Stimulated activated CD4-positive, alpha-beta T cell treated with anti-CD3 and anti-CD28 coated beads, Interleukin-15, amount 100 ng/mL, for 1 hour (primary cell): ENCODE data around the gene HGS.
A peak's percentile ranks its signal among the peaks of the same experiment; 100 is the strongest.

Experiments
- DNase-seq, 2 donors: peaks; one replicate each; pipeline ENCODE4 v3.0.0-alpha.2; 2020; ENCODE audit warnings: low read depth in 1 of 2, low spot score in 1 of 2

Gene HGS

DNA sequence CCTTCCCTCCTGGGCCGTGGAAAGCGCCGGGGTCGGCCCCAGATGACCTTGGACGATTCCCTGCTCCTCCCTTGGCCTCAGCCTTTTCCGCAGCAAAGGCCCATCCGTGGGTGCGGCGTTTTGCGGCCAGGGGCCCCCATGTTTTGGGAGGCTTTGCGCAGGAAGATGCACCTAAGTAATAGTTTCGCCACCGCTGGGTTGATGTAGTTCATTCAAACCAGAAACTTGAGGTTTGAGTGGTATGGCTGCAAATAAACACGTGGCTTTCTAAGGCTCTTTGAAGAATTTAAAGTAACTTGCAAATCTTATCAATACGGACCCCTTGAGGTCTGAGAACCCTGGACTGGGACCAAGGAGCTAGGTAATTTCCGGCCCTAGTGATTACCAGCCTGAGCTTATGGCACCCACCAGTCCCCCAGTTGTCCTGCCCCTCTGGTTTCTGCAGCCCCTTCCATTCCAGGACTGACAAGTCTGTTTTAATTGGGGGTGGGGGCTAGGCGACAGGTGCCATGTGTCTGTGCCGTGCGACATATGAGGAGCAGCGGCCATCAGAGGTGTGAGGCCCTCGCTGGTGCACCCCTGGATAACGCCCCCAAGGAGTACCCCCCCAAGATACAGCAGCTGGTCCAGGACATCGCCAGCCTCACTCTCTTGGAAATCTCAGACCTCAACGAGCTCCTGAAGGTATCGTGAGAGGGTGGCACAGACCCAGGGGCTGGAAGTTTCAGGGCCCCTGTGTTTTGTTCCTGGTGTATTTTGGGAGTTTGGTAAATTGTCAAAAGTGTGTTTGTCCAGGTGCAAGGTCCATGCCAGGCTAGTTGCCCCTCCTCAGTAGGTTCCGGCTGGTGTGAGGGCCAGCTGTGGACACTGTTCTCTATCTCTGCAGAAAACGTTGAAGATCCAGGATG, 20.2 kb downstream of the HGS start:
- no peak for DNase-seq

DNA sequence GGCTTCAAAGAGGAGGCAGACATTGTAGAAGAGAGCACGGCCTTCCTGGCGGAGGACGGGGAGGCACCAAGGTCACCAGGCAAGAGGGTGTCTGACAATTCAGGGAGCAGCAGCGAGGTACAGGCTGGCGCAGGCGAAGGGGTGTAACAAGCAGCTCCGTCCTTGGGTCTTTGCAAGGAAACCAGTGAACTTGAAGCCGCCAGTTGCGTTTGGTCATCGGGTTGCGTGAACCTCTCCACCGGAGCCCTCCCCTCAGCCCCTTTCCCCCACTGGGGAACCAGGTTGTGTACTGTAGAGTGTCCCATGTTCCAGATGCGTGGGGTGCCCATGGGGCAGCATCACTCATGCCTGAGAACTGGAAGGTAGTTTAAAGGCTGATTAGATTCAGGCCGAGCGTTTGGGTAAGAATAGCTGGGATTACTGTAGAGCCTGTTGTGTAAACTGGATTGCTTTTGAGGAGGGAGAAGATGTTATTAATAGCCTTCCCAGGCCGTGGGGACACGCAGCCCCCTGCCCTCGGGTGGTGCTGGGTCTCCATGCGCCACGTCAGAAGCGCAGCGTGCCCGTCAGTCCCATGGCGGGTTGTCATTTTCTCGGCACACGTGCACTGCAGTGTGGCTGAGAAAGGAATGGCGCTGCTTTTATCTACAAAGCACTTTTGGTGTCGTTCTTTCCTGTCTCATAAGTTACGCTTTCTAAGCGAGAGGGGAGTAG, 21.9 kb downstream of the HGS start:
- DNase-seq, result no peak

DNA sequence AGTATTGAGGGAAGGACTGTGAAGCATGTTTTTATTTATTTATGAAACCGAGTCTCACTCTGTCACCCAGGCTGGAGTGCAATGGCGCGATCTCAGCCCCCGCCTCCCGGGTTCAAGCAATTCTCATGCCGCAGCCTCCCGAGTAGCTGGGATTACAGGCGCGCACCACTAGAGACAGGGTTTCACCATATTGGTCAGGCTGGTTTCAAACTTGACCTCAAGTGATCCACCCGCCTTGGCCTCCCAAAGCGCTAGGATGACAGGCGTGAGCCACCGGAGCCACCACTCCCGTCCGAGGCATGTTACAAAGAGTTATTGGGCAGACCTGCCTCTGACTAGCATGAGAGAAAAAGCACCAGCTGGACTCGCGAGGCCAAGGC, 22.4 kb downstream of the HGS start:
- no peak for DNase-seq

DNA sequence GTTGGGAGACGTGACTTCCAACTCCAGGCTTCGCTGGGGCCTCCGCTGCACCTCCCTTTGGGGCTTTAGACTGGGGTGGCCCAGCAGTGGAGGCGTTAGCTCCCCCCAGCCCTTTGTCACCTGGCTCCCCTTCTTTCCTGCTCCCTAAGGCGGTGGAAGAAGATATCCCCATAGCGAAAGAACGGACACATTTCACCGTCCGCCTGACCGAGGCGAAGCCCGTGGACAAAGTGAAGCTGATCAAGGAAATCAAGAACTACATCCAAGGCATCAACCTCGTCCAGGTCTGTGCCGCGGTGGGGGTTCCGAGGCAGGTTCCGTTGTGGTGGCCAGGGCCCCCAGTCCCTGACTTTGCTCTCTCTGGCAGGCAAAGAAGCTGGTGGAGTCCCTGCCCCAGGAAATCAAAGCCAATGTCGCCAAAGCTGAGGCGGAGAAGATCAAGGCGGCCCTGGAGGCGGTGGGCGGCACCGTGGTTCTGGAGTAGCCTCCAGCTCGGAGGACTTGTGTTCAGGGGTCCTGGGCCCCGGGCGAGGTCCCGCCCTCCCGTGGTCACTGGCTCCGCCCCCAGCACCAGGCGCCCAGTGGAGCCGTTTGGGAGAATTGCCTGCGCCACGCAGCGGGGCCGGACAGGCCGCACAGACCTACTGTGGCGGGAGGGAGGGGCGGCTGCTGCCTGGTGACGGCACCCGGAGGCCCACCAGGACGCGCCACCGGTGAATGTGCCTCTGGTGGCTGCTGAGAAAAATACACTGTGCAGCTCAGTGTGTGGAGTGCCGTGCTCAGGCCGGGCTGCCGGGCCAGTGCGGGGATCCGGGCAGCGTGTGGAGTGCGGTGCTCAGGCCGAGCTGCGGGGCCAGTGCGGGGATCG, 23.2 kb downstream of the HGS start:
- DNase-seq, result no peak

DNA sequence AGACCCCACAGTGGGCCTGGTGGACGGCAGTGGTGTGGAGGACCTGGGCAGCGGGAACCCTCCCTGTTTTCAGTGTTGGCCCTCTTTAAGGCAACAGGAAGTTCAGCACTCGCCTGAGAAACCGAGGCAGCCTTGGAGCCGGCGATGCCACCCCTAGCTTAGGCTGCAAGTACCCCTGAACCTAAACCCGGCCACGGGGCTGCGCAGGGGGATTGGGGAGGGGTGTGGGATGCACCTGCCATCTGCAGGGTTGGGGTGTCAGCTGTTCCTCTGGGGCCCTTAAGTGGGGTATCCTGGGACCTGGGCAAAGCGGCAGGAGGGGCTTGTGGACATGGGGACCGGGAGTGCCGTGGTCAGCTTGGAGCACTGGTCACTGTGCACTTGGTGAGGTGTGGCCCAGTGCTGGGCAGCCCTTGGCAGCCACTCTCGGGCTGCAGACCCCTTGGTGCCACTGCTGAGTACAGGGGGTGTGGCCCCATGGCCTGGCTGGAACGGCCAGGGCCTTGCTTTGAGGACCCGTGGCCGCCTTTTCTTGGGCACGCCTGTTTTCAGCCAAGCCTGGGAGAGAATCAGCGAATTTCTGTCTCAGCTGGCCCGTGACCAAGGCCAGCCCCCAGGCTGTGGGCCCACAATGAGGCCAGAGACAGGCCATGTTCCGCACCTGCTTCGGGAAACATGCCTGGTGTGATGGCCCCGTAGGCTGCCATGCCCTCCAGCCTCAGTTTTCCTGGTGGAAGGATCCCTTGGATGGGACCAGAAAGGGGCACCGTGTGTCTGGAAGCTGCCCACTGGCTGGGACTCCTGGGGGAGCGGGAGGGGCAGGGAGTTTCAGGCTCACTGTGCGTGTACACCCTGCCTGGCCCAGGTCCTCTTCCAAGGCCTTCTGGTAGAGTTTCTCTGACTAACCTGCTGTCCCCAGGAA, 24.2 kb downstream of the HGS start:
- no peak for DNase-seq

DNA sequence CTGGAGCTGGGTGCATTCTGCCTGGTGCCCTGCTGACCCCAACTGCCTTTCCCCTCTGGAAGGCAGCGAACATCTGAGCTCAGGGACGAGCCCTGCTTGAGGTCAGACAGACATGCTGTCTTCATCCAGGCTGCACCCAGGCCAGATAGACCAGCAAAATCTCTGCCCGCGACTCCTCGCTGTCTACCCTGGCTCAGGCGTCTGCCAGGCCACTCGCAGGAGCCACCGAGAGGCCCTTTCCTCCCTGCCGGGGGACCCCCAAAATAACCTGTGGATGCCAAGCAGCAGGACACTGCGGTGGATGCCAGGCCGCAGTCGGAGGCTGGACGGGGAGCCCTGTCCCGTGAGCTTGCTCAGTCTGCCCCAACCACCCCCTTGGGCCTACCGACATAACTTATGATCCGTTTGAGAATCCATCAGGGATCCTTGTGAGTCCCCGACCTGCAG, 25.0 kb downstream of the HGS start:
- DNase-seq, result no peak

DNA sequence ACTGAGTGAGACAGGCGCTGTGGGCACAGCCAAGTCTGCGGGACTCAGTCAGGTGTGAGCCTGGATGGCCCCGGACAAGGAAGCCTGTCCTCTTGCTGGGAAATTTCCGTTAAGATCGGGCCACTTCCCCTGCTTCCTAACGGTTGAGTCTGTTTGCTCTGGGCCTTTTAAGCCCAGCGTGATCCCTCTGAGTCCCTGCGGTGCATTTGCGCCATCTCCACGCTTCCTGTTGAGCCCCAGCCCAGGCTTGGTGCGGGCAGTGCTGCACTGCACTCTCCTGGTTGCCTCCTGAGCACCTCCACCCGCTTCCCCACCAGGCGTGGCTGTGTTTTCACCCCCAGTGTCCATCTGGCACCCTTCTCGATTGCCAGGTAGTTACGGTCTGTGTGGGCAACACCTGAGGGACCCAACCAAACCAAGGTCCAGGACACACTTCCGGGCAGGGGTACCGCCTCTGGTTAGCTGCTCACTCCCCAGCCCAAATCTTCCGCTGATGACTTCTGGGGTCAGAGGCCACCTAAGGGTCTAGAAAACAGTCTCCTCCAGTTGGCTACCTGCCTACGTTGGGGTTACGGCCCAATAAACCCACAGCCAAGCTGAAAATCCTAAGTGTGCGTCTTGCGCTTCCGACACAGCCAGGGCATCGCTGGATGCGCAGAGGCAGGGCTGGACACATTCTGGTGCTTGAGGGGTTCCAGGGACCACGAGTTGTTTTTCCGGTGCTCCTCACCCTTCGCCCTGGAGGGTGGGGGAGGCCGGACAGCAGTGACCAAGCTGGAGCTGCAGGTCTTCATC, 26.9 kb downstream of the HGS start:
- no peak for DNase-seq

DNA sequence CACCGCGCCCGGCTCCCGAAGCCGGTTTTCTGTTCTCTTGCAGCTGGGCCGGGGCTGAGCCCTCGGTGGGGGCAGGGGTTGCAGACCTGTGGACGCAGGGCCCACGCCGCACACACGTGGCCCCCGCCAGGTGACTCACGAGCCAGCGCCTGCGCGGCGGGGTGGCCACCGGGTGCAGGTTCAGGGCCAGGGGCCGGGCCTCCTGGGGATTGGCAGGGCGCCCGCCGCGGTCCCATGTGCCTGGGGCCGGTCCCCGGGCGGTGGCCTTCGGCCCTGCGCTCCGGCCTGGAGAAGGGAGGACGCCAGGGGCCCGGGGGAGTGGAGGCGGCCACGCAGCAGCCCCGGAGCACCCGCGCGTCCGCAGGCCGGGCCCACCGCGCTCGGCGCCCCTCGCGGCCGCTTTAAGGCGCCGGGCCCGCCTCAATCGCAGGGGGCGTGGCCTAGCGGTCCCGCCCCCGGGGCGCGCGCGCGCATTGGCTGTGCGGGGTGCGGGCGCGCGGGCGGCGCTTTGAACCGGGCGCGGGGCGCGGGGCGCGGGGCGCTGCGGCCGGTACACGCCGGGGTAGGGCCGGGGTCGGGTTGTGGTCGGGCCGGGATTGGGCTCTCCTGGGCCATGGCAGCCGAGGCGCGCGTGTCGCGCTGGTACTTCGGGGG, 28.1 kb downstream of the HGS start, which contains the start of gene SLC25A10:
TSS of gene SLC25A10 (plus strand) at position 471 of the 654 bp plus-strand sequence. CDS start at position 614, 143 bp downstream.
- peak; percentile 59 to 76 for DNase-seq

DNA sequence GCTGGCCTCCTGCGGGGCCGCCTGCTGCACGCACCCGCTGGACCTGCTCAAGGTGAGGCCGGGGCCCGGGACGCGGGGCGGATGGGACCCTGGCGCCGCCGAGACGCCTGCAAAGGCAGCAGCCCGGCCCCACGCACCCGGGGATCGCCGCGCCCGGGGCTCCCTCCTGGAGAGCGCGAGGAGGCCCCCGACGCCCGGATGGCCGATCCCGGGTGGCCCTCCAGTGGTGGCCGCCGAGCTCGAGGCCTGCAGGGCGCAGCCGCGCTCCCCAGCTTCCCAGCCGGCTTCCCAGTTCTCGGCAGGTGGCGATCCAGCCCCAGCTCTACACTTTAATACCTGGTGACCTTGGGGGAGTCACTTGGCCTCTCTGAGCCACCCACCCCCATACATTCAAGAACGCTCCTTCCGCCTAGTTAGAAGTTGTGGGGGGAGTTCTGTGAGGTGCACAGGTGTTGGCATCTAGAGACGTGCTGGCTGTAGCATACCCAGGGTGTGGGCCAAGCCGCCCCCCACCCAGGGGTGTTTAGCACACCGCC, 28.7 kb downstream of the HGS start:
- DNase-seq, result no peak

DNA sequence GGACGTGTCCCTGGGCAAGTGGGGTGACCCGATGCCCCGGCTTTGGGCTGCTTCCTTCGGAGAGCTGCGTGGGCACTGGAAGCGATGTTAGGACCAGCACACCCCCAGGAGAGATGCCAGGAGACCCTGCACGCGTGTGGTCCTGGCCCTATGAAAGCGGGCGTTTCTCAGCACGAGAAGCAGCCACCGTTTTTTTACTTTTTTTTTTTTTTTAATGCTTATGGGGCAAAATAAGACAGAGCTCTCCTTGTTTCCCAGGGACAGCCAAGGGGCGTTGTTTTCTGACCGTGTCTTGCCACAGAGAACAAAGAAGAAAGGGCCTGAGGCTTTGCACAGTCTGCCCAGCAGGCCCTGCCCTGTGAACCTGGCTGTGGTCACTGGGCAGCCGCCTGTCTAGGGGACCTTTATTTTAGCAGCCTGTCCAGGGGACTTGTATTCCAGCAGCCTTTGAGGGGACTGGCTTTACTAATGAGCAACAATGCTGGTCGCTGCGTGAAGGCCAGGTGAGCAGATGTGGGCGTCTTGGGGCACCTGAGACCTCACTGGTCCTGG, 29.3 kb downstream of the HGS start:
- no peak for DNase-seq

DNA sequence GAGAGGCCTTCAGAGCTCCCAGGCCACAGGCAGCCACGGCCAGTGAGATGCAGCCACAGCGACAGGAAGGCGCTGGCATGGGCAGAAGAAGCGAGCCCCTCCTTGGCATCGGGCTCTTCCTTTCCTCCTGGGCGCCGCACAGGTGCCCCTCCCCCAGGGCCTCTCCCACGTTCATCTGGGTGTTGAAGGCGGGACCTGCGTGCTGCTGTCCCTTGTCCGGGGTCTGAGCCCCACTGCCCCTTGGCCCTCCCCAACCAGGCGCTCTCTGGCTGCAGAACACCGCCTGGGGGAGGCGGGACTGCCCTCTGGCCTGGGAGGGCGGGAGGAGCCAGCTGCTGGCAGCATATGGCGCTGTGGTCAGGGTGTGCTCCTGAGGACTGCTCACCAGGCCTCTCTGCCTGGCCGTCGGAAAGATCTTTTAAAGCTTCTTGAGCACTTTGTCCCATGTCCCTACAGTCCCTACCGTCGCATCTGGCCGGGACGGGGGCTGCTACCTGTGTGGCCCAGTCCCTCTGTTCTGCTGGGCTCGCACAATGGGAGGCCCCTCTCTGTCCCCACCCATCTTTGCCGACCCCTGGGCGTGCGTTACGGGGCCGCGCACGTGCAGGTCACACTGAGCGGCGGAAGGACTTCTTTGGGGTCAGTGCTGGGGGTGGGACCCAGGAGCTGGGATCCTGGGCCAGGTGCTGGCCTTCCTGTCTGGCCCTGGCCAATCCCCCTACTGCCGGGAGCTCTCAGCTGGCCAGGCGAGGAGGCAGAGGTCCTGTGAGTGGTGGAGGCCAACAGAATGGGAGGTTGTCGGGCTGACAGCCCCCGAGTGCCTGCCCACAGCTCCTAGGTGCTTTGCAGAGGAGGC, 30.0 kb downstream of the HGS start:
- DNase-seq, result no peak

DNA sequence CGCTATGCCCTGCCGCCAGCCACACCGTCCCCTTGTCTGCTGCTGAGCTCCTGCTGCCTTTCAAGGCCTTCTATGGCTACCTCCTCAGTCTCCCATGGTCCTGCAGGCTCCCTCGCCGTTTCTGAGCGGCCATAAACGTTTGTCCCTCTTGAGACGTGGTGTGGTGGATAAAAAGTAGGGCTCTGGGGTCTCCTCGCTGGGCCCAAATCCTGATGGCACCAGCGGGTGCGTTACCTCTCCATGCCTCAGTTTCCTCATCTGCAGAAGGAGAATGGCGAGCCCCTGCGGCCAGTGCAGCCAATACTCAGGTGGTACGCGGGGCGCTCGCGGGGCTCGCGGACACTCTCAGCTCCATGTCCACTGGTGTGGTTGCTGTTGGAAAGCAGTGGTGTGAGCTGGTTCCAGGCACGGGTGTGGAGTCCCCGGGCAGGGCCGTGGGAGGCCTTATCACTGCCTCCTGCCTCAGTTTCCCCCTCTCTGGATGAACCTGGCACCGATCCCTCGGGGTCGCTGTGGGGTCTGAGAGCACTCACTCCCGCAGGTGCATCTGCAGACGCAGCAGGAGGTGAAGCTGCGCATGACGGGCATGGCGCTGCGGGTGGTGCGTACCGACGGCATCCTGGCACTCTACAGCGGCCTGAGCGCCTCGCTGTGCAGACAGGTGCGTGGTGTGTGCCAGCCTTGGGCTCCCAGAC, 30.7 kb downstream of the HGS start:
- DNase-seq, result no peak

DNA sequence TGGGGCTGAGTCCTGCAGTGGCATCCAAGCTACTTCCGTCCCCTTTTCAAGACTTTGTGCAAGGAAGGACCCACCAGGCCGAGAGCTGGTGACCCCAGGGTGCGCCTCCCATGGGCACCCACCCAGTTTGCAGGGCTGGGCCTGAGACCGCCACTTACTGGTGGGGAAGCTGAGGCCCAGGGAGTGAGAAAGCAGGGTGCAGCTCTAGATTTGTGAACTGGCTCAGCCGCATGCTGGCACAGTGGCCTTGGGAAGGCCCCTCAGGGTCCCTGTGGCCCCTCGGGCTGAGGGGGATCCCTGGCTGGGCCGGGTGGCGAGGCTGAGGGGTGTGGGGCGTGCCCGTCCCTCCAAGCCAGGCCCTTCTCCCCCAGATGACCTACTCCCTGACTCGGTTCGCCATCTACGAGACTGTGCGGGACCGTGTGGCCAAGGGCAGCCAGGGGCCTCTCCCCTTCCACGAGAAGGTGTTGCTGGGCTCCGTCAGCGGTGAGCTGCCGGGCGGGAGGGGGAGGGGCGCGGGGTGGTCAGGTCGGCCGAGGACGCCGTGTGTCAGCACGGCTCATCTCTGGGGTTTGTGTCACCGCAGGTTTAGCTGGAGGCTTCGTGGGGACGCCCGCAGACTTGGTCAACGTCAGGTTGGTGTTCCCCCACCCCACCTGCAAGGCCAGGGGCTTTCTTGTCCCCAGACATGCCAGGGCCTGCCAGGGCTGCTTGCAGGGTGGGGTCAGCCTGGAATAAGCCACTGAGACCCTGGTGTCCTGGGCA, 31.5 kb downstream of the HGS start:
- DNase-seq, result no peak

DNA sequence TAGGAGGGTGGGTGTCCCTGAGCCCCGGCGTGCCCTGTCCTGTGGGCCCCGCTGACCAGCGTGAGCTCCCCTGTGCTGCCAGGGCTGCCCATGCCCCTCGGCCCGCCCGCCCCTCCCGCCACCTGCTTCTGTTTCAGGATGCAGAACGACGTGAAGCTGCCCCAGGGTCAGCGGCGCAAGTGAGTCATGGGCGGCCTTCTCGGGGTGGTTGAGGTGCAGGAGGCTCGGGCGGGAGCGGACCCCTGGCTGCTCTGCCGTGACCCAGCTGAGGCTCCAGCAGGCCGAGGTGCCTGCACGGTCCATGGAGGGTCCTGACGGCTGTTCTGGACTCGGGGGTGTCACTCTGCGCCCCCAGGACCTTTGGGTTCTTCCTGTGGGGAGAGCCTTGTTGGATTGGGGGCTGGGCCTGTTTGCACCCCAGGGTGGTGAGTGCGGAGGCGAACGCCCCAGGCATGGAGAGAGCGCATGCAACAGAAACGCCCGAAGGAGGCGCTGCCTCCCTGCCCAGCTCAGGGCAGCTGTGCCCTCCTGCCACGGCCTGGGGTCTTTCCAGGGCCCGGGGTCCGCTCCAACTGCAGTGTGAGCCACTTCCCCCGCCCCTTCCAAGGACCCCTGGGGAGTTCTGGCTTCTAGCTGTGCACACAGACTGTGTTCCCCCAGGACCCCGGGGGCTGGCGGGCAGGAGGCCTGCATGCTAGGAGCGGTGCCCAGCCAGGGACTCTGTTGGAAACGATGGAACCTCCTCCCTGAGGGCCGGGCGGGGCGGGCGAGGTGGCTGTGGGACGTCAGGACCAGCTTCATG, 32.3 kb downstream of the HGS start:
- DNase-seq, result no peak

DNA sequence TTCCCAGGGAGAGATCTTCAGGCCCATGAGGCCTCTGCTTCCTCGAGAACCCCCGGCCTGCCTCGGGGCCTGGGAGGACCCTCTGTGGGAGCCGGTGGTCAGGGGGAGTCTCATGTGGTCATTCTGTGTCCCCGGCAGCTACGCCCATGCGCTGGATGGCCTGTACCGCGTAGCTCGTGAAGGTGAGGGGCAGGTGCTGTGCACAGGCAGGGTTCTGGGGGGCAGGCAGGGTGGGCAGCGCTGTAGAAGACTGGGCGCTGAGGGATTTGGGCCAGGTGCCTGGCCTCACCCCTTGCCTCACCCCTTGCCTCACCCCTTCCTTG, 32.8 kb downstream of the HGS start:
- DNase-seq, result no peak
